ENCODE data around the gene USP10.

DNA sequence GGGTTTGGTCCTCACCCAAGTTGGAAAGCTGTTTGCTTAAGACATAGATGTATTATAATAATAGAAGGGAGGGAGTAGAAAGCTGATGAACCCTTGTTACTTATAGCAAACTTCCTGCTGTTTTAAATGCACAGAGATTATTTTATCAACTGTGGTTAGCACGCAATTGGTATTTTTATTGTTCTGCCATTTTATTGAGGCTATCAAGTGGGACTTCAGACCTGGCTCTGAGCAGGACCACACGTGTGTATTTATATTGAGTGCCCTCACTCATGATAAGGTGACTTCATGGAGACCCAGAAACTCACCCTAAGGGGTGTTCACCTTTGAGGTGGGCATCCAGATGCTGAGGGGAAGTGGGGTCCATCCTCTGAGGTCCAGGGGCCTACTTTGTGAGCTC lies 34.4 kb upstream of the USP10 start:
- TF ChIP-seq, protein P1, sequence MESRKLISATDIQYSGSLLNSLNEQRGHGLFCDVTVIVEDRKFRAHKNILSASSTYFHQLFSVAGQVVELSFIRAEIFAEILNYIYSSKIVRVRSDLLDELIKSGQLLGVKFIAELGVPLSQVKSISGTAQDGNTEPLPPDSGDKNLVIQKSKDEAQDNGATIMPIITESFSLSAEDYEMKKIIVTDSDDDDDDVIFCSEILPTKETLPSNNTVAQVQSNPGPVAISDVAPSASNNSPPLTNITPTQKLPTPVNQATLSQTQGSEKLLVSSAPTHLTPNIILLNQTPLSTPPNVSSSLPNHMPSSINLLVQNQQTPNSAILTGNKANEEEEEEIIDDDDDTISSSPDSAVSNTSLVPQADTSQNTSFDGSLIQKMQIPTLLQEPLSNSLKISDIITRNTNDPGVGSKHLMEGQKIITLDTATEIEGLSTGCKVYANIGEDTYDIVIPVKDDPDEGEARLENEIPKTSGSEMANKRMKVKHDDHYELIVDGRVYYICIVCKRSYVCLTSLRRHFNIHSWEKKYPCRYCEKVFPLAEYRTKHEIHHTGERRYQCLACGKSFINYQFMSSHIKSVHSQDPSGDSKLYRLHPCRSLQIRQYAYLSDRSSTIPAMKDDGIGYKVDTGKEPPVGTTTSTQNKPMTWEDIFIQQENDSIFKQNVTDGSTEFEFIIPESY (IDR thresholded peaks at IDR 0.05), result no peak
- TF ChIP-seq, protein P2, sequence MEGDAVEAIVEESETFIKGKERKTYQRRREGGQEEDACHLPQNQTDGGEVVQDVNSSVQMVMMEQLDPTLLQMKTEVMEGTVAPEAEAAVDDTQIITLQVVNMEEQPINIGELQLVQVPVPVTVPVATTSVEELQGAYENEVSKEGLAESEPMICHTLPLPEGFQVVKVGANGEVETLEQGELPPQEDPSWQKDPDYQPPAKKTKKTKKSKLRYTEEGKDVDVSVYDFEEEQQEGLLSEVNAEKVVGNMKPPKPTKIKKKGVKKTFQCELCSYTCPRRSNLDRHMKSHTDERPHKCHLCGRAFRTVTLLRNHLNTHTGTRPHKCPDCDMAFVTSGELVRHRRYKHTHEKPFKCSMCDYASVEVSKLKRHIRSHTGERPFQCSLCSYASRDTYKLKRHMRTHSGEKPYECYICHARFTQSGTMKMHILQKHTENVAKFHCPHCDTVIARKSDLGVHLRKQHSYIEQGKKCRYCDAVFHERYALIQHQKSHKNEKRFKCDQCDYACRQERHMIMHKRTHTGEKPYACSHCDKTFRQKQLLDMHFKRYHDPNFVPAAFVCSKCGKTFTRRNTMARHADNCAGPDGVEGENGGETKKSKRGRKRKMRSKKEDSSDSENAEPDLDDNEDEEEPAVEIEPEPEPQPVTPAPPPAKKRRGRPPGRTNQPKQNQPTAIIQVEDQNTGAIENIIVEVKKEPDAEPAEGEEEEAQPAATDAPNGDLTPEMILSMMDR (IDR thresholded peaks at IDR 0.05; ENCODE audit: low read depth, low read length, missing input control), result no peak
- TF ChIP-seq, protein P3, sequence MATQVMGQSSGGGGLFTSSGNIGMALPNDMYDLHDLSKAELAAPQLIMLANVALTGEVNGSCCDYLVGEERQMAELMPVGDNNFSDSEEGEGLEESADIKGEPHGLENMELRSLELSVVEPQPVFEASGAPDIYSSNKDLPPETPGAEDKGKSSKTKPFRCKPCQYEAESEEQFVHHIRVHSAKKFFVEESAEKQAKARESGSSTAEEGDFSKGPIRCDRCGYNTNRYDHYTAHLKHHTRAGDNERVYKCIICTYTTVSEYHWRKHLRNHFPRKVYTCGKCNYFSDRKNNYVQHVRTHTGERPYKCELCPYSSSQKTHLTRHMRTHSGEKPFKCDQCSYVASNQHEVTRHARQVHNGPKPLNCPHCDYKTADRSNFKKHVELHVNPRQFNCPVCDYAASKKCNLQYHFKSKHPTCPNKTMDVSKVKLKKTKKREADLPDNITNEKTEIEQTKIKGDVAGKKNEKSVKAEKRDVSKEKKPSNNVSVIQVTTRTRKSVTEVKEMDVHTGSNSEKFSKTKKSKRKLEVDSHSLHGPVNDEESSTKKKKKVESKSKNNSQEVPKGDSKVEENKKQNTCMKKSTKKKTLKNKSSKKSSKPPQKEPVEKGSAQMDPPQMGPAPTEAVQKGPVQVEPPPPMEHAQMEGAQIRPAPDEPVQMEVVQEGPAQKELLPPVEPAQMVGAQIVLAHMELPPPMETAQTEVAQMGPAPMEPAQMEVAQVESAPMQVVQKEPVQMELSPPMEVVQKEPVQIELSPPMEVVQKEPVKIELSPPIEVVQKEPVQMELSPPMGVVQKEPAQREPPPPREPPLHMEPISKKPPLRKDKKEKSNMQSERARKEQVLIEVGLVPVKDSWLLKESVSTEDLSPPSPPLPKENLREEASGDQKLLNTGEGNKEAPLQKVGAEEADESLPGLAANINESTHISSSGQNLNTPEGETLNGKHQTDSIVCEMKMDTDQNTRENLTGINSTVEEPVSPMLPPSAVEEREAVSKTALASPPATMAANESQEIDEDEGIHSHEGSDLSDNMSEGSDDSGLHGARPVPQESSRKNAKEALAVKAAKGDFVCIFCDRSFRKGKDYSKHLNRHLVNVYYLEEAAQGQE (IDR thresholded peaks at IDR 0.05), result no peak
- TF ChIP-seq GABPA (IDR thresholded peaks at IDR 0.05 in 1 of 2, conservative IDR thresholded peaks at IDR 0.05 in 1 of 2) (no peak), JUND (IDR thresholded peaks at IDR 0.05) (no peak)
- TF ChIP-seq, protein P4, sequence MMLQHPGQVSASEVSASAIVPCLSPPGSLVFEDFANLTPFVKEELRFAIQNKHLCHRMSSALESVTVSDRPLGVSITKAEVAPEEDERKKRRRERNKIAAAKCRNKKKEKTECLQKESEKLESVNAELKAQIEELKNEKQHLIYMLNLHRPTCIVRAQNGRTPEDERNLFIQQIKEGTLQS (IDR thresholded peaks at IDR 0.05), result no peak

Data from liver (tissue), 3 donors.